PC-9 (cell line): ENCODE results near the gene WDR17. TPM values are rescaled to one million over a fixed set of nuclear protein-coding genes. Genes with fewer than 3 reads are reported as not detected.

Source experiments
- BruUV-seq: library from RNA; stranded (reverse); fragments of 400-500 nt; replicated peaks from 2 replicates; lab custom pipeline; 2021; lab: Mats Ljungman, UMichigan
- CTCF ChIA-PET: fragments of 300-600 bp; sonication (Branson Sonifier 250); formaldehyde crosslinking; loops from one replicate; lab custom pipeline; 2022; ENCODE audit warnings: antibody characterized with exemption; lab: Charles Lee
- POLR2A ChIA-PET: fragments of 300-600 bp; sonication (Branson Sonifier 250); formaldehyde crosslinking; loops from one replicate; lab custom pipeline; 2022; ENCODE audit warnings: antibody characterized with exemption; ENCODE audit not compliant: unreplicated experiment; lab: Charles Lee
- DNase-seq, 2 experiments: peaks; one replicate each; pipeline versions ENCODE4 v3.0.0 to v3.0.0-alpha.2; 2015 to 2022; ENCODE audit warnings: mixed read lengths in 1 of 2
- H2AFZ ChIP-seq: fragments of 200-600 bp; sonication (generic); 2 replicates; pipeline ENCODE4 v1.8.1; 2017; ENCODE audit warnings: antibody characterized with exemption
- H3F3A ChIP-seq: fragments of 200-600 bp; sonication (generic); 2 replicates; pipeline ENCODE4 v1.8.1; 2017; ENCODE audit warnings: antibody characterized with exemption, mild to moderate bottlenecking, low read depth; ENCODE audit not compliant: insufficient read depth
- H3K27ac ChIP-seq: fragments of 200-600 bp; sonication (generic); 2 replicates; pipeline ENCODE4 v1.6.1; 2016; ENCODE audit warnings: mixed run types
- H3K27me3 ChIP-seq: fragments of 200-600 bp; sonication (generic); 2 replicates; pipeline ENCODE4 v1.6.1; 2016; ENCODE audit warnings: low read depth, mixed run types; ENCODE audit not compliant: insufficient read depth
- H3K36me3 ChIP-seq: fragments of 200-600 bp; sonication (generic); 2 replicates; pipeline ENCODE4 v1.6.1; 2016; ENCODE audit warnings: low read depth, mixed run types
- H3K4me1 ChIP-seq: fragments of 200-600 bp; sonication (generic); replicated peaks from 2 replicates; pipeline ENCODE4 v1.6.1; 2016; ENCODE audit warnings: mixed run types; ENCODE audit not compliant: insufficient read depth
- H3K4me2 ChIP-seq: fragments of 200-600 bp; sonication (generic); 2 replicates; pipeline ENCODE4 v1.6.1; 2017; ENCODE audit warnings: mixed run types
- H3K4me3 ChIP-seq: fragments of 200-600 bp; sonication (generic); 2 replicates; pipeline ENCODE4 v1.6.1; 2016; ENCODE audit warnings: mixed run types
- H3K79me2 ChIP-seq: fragments of 200-600 bp; sonication (generic); 2 replicates; pipeline ENCODE4 v1.6.1; 2017; ENCODE audit warnings: low read depth, mixed run types
- H3K9me2 ChIP-seq: fragments of 200-600 bp; sonication (generic); 2 replicates; pipeline ENCODE4 v1.8.1; 2017; ENCODE audit warnings: mild to moderate bottlenecking; ENCODE audit not compliant: insufficient read depth
- H3K9me3 ChIP-seq: fragments of 200-600 bp; sonication (generic); 2 replicates; pipeline ENCODE4 v1.8.1; 2016; ENCODE audit warnings: low read depth; ENCODE audit not compliant: insufficient read depth
- H4K20me1 ChIP-seq: fragments of 200-600 bp; sonication (generic); 2 replicates; pipeline ENCODE4 v1.8.1; 2017; ENCODE audit not compliant: insufficient read depth
- EZH2 ChIP-seq: fragments of 200-600 bp; sonication (generic); IDR thresholded peaks from 2 replicates; pipeline ENCODE4 v1.8.0; 2017; ENCODE audit warnings: antibody characterized with exemption, low read depth
- intact Hi-C: fragments of 100-400 bp; cut with micrococcal nuclease; formaldehyde crosslinking; loops from one replicate; pipeline ENCODE4 v1.10.0; 2022; ENCODE audit not compliant: unreplicated experiment
- total RNA-seq: library from RNA; stranded (reverse); gene quantifications from 2 replicates; pipeline ENCODE4 v1.2.3, GENCODE V29; 2021
- TF ChIP-seq, protein P1 (sequence below): fragments of 200-600 bp; sonication (generic); conservative IDR thresholded peaks from 2 replicates; pipeline ENCODE4 v1.6.1; 2017; ENCODE audit warnings: mixed run types, antibody characterized with exemption, mild to moderate bottlenecking, moderate library complexity

The WDR17 gene
- total RNA-seq, 1 experiment from 2014 or later, result 2.2 TPM

DNA sequence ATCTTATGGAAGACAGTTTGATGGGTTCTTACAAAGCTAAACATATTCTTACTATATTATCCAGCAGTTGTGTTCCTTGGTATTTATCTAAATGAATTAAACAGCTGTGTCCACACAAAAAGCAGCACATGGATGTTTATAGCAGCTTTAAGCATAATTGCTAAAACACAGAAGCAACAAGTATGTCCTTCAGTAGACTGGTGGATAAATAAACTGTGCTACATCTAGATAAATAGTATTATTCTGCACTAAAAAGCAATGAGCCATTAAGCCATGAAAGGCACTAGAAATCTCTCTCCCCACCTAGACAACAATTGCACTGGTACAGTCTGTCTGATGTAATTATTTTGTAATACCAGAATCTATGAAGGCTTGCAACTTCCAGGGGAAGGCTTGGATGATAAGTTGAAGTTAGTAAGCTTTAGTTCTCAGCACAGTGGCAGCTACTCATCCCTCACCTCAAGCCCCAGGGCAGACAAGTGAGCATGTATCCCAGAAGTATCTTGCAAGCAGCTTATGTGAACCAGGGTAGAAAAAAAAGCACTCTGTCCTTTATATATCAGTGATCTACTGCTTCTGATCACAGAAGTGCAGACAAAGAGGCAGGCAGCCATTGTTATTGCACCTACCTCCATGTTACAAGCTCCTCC lies 36.9 kb downstream of the WDR17 start:
- TF ChIP-seq, protein P1, sequence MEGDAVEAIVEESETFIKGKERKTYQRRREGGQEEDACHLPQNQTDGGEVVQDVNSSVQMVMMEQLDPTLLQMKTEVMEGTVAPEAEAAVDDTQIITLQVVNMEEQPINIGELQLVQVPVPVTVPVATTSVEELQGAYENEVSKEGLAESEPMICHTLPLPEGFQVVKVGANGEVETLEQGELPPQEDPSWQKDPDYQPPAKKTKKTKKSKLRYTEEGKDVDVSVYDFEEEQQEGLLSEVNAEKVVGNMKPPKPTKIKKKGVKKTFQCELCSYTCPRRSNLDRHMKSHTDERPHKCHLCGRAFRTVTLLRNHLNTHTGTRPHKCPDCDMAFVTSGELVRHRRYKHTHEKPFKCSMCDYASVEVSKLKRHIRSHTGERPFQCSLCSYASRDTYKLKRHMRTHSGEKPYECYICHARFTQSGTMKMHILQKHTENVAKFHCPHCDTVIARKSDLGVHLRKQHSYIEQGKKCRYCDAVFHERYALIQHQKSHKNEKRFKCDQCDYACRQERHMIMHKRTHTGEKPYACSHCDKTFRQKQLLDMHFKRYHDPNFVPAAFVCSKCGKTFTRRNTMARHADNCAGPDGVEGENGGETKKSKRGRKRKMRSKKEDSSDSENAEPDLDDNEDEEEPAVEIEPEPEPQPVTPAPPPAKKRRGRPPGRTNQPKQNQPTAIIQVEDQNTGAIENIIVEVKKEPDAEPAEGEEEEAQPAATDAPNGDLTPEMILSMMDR, result no peak
- TF ChIP-seq EZH2, result no peak
- no peak overlapping the region for H2AFZ ChIP-seq
- no peaks in the 10 kb centered on the region for H3K9me3 ChIP-seq
- no peaks in the 10 kb centered on the region for H4K20me1 ChIP-seq
- H3K79me2 ChIP-seq, result no peaks in the 10 kb centered on the region
- no peaks in the 10 kb centered on the region for H3K4me1 ChIP-seq
- no peaks in the 10 kb centered on the region for H3K36me3 ChIP-seq
- no peaks in the 10 kb centered on the region for H3K9me2 ChIP-seq
- H3K27me3 ChIP-seq, result no peaks in the 10 kb centered on the region
- intact Hi-C loops, result no loop called here
- no peak overlapping the region for H3K4me2 ChIP-seq
- no peak for DNase-seq
- H3F3A ChIP-seq, result no peaks in the 10 kb centered on the region
- no peak overlapping the region for H3K27ac ChIP-seq
- no peak overlapping the region for H3K4me3 ChIP-seq
- CTCF ChIA-PET, result no interaction called here
- POLR2A ChIA-PET, result no interaction called here
- no TSS peak for BruUV-seq

DNA sequence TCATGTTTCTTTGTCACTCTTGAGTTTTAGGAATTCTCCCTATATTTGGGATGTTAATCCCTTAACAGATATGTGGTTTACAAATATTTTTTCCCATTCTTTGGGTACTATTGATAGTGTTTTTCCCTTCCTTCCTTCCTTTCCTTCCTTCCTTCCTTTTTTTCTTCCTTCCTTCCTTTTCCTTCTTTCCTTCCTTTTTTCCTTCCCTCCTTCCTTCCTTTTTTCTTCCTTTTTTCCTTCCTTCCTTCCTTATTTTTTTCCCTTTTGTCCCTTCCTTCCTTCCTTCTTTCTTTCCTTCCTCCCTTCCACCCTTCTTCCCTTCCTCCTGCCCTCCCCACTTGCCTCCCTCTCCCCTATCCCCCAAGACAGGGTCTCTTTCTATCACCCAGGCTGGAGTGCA lies 42.1 kb downstream of the WDR17 start:
- TF ChIP-seq EZH2, result no peak
- TF ChIP-seq, protein P1, result no peak
- intact Hi-C loops, result no loop called here
- no peak for DNase-seq
- Histone ChIP-seq H3F3A (no peaks in the 10 kb centered on the region), H3K4me3 (no peak overlapping the region), H3K27ac (no peak overlapping the region), H3K4me2 (no peak overlapping the region), H3K9me2 (no peaks in the 10 kb centered on the region), H2AFZ (no peak overlapping the region), H3K79me2 (no peaks in the 10 kb centered on the region), H3K9me3 (no peaks in the 10 kb centered on the region), H4K20me1 (no peaks in the 10 kb centered on the region), H3K4me1 (no peaks in the 10 kb centered on the region), H3K36me3 (no peaks in the 10 kb centered on the region), H3K27me3 (no peaks in the 10 kb centered on the region)
- BruUV-seq, result no TSS peak
- CTCF ChIA-PET, result no interaction called here
- POLR2A ChIA-PET, result no interaction called here

DNA sequence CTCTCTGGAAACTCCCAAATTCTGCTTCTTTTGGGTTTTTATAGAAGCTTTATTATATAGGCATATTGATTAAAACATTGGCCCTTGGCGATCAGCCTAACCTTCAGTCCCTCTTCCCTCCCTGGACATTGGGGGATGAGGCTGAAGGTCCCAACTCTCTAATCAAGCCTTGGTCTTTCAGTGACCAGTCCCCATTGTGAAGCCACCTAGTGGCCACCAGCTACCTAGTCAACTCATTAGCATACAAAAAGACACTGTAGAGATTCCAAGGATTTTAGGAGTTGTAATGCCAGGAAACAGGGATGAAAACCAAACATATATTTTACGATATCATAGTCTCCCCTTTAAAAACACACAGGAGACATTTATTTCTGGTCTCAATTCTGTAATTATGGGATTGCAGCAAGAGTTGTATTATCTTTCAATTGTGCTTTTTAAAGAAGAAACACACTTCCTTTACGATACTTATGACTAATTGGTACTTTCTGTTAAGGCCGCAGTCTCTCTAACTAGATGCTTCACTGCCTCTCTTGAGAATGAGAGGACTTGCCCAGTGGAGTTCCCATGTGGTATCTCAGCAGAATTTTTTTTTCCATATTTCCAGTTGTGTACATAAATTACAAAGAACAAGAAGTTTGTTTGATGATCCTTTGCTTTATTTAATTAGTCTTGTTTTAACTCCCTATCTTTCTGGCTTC lies 58.2 kb downstream of the WDR17 start:
- TF ChIP-seq EZH2, result no peak
- TF ChIP-seq, protein P1, result peak; percentile 67; the same call in 1 of the 2 replicates
- ChIA-PET CTCF (interaction anchor here (0.6 kb wide), 1 partner anchor 62 kb away, joined by 14 read pairs; no protein-coding TSS in a partner anchor), POLR2A (no interaction called here)
- Histone ChIP-seq H3K79me2 (no peaks in the 10 kb centered on the region), H3K9me2 (no peaks in the 10 kb centered on the region), H4K20me1 (no peaks in the 10 kb centered on the region), H2AFZ (no peak overlapping the region), H3K27ac (no peak overlapping the region), H3K4me3 (no peak overlapping the region), H3K9me3 (no peaks in the 10 kb centered on the region), H3K4me2 (no peak overlapping the region), H3K4me1 (no peaks in the 10 kb centered on the region), H3K27me3 (no peaks in the 10 kb centered on the region), H3K36me3 (no peaks in the 10 kb centered on the region), H3F3A (no peaks in the 10 kb centered on the region)
- peak in 1 of 2 experiments; percentile 2 for DNase-seq
- BruUV-seq, result no TSS peak
- intact Hi-C loops, result no loop called here
